DOHH2 (cell line): Measurements from ENCODE around the gene PSMD11.

Source experiments
- EZH2phosphoT487 ChIP-seq: fragments of 200-600 bp; sonication (generic); IDR thresholded peaks from 2 replicates; pipeline ENCODE4 v1.6.1; 2017; ENCODE audit warnings: borderline replicate concordance, mild to moderate bottlenecking, antibody characterized with exemption, low read length, moderate library complexity, mixed read lengths
- TF ChIP-seq, protein P1 (sequence below): fragments of 200-600 bp; sonication (generic); IDR thresholded peaks from one replicate; pipeline ENCODE4 v1.5.1; 2014; ENCODE audit warnings: antibody characterized with exemption, mild to moderate bottlenecking, low read depth, low read length; ENCODE audit not compliant: poor library complexity, severe bottlenecking

DNA sequence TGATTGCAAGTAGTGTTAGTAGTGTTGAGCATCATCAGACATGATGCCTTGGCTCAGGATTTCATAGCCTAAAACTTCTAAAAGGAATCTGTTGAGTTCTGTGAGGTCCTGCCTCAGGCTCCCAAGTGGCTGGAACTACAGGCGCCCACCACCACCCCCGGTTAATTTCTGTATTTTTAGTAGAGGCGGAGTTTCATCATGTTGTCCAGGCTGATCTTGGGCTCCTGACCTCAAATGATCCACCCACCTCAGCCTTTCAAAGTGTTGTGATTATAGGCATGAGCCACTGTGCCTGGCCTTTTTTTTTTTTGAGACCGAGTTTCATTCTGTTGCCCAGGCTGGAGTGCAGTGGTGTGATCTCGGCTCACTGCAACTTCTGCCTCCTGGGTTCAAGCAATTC lies 5.7 kb downstream of the PSMD11 start:
- TF ChIP-seq, protein P1, sequence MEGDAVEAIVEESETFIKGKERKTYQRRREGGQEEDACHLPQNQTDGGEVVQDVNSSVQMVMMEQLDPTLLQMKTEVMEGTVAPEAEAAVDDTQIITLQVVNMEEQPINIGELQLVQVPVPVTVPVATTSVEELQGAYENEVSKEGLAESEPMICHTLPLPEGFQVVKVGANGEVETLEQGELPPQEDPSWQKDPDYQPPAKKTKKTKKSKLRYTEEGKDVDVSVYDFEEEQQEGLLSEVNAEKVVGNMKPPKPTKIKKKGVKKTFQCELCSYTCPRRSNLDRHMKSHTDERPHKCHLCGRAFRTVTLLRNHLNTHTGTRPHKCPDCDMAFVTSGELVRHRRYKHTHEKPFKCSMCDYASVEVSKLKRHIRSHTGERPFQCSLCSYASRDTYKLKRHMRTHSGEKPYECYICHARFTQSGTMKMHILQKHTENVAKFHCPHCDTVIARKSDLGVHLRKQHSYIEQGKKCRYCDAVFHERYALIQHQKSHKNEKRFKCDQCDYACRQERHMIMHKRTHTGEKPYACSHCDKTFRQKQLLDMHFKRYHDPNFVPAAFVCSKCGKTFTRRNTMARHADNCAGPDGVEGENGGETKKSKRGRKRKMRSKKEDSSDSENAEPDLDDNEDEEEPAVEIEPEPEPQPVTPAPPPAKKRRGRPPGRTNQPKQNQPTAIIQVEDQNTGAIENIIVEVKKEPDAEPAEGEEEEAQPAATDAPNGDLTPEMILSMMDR: no peak
- TF ChIP-seq EZH2phosphoT487: no peak
